HG03175 (cell line): ENCODE results near the gene GAST.
"Not testable (repeated sequence)": the region's sequence is repeated elsewhere in the genome, so short reads cannot be mapped to it uniquely, and the experiment has no call there.

Source experiments
- ATAC-seq: cut with Tn5 transposase; IDR thresholded peaks from one replicate; pipeline ENCODE4 v1.9.1; 2021; ENCODE audit warnings: mild to moderate bottlenecking, moderate library complexity; ENCODE audit not compliant: unreplicated experiment

Gene GAST

GRCh38 chr17:41683441-41684007 is 28.6 kb upstream of the GAST start:
- no peak for ATAC-seq

DNA sequence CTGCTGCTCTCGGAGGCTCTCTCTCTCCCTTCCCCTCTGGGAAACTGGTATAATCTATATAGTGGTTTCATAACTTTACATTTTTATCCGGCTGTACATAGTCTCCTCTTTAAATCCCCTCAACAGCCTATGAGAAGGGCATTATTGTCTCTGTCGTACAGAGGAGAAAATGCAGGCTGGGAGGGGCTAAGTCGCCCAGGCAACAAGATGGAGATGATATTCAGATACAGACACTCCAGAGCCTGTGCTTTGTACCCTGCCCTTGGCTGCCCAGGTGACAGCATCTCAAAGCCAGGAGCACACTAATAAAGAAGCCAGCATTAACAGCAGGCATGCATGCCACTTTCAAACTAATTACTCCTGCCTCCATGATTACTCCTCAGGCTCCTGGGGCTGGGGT is 28.1 kb upstream of the GAST start:
- no peak for ATAC-seq

DNA sequence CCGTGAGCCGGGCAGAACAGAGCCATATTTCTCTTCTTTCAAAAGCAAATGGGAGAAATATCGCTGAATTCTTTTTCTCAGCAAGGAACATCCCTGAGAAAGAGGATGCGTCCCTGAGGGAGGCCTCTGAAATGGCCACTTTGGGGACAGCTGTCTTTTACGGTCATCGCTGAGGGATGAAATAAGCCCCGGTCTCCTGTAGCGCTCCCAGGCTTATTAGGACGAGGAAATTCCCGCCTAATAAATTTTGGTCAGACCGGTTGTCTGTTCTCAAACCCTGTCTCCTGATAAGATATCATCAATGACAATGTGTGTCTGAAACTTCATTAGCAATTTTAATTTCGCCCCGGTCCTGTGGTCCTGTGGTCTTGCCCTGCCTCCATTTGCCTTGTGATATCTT is 26.4 kb upstream of the GAST start:
- not testable (repeated sequence) for ATAC-seq

- ATAC-seq, result no peak
Measured at GRCh38 chr17:41686281-41686680, 25.9 kb upstream of the GAST start.

DNA sequence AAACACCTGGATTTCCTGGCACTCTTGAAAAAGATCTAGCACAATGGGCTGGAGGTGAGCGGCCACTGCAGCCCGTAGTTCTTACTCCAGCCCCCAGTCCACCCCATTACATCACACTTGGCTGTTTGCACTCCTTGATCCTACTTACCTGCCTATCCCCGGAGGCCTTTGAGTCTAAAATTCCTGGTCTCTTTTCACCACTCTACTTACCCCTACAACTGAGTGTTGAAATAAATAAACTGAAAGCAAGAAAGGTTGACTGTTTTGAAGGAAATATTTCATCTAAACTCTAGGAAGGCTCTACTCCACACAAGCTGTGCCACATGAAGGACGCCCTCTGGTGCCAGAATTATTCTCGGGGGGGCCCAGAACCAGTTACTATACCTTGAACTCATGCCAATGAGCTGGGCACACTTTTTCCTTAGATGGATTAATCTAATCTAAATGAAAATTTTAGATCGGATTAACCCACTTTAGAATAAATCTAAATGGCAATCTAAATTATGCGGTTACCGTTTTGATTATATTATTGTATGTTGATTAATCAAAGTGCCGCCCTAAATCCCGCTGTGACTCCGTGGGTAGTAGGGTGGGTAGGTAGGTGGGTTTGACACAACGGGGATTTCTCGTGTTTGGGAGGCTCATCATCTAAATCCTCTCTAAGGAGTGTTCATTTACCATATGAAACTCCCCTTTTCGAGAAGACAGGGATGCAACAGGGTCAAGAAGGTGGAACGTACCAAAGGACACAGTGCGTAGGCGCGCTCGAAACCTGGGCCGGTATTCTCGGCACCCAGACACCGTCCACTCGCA is 24.1 kb upstream of the GAST start:
- ATAC-seq, result peak; percentile 2

DNA sequence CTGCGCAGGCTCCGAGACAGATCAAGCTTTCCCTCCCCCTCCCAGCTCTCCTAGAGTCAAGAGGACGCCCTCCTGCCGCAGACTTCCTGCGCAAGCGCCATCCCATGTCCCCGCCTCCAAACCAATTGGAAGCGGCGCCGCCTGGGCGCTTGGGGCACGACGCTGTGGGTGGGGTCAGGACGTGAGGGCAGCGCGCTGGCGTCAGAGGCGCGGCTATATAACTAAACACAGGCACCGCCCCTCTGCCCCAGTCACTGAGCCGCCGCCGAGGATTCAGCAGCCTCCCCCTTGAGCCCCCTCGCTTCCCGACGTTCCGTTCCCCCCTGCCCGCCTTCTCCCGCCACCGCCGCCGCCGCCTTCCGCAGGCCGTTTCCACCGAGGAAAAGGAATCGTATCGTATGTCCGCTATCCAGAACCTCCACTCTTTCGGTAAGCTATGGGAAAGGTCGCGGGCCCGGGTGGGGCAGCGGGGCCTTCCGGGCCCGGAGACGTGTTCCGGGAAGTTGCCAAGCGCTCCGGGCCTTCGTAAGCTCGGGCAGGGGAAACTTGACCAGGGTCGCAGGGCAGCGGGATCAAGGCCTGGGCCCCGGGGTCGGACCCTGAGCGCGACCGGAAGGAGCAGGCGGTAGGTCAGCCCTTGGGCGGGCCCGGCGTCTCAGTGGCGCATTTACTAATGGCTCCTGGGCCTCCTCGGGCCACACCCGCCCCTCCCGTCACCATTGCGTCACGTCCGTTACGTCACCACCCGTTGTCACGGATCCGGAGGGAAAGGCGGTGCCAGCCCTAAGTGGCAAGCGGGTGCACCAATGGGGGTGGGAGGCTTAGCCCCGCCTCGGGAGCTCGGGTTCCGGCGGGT is 23.3 kb upstream of the GAST start, which contains the start of gene EIF1:
TSS of gene EIF1 (plus strand) at position 245 of the 856 bp plus-strand sequence. CDS start at position 399, 154 bp downstream.
- peak; percentile 65 for ATAC-seq

- ATAC-seq, result no peak
Measured at GRCh38 chr17:41689497-41690299, 22.4 kb upstream of the GAST start.

- no peak for ATAC-seq
Measured at GRCh38 chr17:41690497-41690896, 21.6 kb upstream of the GAST start.

DNA sequence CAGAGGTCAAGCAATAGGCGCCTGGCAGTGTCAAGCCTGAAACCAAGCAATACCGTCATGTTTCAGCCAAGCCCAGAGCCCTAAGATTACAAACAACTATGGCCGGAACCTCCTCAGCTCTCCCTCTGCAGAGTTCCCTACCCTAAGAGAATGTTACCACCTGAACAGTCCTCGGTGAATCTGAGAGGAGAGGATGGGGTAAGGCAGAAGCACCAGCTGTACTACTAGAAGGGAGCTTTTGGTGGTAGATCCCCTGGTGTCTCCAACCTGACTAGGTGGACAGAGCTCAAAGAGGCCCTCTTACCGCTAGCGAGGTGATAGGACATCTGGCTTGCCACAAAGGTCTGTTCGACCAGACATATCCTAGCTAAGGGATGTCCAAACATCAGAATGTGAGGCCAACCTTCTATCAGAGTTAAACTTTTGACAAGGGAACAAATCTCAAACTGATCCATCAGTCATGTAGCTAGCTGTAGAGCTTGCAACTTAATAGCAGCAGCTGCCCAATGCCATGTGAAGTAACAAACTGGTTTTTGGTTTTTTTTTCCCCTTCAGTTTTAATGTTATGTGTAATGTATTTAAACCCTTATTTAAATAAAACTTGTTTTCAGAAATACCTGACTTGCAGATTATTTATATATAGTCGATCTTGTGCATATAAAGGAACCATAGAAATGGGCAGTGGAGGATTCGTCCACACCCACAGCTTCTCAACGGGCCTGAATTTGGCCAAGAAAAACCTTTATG is 20.9 kb upstream of the GAST start:
- no peak for ATAC-seq

DNA sequence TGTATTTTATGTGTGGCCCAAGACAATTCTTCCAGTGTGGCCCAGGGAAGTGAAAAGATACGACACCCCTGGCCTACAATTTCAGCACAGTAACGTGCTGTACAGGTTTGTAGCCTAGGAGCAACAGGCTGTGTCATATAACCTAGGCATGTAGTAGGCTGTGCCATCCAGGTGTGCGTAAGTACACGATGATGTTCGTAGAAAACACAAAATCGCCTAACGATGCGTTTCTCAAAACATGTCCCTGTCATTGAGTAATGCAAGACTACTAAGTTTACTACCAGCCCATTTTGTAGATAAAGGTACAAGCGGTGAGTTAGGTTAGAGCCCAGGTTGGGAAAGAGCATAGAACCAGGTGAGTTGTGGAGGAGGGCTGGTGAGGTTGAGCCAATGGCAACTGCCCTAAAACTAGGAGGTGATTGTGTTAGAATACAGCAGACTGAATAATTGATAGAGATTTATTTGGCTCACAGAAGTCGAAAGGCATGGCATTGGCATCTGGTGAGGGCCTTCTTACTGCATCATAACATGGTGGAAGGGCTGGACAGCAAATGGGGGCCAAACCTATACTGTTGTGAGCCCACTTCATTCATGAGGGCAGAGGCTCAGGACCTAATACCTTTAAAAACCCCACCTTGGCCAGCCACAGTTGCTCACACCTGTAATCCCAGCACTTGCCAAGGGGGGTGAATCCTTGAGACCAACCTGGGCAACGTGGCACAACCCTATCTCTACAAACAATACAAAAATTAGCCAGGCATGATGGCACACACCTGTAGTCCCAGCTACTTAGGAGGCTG is 19.2 kb upstream of the GAST start:
- ATAC-seq, result no peak

- ATAC-seq, result no peak
Measured at GRCh38 chr17:41695134-41695661, 16.9 kb upstream of the GAST start.

DNA sequence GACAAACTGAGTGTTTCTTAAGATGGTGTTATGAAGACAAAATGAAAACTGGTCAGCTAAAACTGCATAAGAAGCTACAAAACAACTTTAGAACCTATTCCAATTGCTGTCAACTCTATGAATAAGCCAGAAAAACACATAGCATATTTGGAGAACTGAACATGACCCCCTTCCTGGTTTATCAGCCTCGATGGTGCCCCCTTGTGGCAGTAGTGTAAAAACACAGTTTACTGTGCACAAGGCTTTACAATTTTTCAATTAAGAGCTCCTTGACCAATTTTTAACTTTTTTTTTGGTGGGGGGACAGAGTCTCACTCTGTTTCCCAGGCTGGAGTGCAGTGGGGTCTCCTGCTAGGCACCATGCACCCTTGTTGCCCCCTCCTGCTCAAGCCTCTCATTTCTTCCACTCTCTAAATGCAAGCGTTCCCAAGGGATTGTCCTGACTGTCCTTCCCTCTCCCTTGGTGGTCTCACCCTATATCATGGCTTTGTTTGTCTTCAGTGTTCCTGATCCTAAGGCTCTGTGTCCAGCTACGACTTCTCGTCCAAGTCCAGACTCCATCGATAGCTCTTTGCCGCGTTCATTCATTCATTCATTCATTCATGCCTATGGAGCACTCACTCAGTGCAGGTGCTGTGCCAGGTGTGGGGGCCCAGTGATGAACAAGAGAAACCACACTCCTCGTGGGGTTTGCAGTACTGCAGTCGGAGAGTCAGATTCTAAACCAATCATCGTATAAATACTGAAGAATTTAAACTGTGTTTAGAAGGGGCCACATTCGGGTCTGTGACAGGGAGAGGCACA is 16.0 kb upstream of the GAST start:
- no peak for ATAC-seq

DNA sequence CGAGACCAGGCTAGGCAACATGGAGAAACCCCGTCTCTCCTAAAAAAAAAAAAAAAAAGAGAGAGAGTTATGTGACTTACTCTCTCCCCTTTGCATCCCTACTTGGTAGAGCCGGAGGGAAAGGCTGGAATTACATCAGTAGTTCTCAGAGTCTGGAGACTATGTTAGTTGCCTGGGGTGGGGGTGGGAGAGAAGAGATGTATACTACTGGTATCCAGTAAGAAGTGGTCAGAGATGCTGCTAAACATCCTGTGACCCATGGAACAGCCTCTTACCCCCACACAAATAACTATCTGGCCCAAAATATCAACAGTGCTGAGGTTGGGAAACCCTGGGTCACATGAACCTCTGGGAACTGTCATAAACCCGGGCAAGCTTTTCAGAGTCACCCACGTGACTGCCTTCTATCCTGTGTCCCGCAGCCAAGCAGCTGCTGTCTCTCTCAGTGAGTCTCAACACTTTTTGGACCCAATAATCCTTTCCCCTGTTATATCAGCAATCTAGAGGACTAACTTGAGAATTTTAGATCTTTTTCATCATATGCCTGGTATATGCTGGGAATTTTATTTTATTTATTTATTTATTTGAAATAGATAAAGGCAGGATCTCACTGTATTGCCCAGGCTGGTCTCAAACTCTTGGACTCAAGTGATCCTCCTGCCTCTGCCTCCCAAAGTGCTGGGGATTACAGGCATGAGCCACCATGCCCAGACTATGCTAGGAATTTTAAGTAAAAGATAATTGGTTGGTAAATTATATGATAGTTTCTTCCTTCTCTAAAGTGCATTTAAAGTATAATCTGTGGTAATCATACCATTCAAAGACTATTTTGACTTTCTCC is 14.8 kb upstream of the GAST start:
- no peak for ATAC-seq

GRCh38 chr17:41700843-41701242 is 11.3 kb upstream of the GAST start:
- not testable (repeated sequence) for ATAC-seq

DNA sequence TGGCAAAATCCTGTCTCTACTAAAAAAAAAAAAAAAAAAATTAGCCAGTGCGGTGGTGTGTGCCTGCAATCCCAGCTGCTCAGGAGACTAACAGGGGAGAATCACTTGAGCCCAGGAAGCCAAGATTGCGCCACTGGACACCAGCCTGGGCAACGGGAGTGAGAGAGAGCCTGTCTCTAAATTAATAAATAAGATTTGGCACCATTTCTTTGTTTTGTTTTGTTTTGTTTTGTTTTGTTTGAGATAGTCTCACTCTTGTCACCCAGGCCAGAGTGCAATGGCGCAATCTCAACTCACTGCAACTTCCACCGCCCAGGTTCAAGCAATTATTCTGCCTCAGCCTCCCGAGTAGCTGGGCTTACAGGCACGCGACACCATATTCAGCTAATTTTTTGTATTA is 9.4 kb upstream of the GAST start:
- no peak for ATAC-seq

DNA sequence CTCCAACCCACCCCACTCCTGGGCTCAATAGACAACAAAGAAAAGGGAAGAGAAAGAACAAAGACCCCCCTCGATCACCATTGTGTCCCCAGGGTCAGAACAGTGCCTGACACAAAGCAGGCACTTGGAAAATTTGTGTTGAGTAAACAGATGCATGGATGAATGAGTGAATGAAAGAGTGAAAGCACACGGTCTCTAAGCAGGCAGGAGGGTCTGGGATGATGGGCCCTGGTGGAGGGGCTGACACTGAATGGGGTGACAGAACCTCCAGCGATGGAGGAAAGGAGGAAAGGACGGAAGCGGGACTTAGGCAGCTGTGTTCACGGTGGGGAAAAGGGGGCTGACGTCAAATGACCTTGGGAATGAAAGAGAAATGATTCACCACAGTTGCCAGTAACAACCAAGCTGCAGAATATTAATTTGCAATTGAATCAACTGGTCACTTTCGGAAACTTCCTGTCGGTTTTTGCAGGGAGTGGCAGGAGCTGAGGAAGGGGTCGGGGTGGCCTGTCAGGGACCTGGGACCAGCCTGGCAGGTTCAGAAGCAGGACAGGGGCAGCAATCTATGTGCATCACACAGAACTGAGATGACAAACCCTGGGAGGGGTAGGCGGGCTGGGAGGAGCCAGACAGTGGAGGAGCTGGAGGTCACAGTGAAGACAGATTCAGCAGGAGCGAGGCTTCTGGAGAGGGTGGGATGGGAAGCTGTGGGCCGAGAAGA is 6.7 kb upstream of the GAST start:
- ATAC-seq, result no peak
